HCT116 (cell line): ENCODE data around the gene CRACR2A. TPM values are rescaled to one million over a fixed set of nuclear protein-coding genes. Genes with fewer than 3 reads are reported as not detected.

Experiments
- ATAC-seq: fragments of 200-7000 bp; cut with Tn5 transposase; 2 replicates; pipeline ENCODE4 v1.9.1; 2020; ENCODE audit warnings: mild to moderate bottlenecking, moderate library complexity
- BruUV-seq: library from RNA; stranded (reverse); fragments of 400-500 nt; replicated peaks from 2 replicates; lab custom pipeline; 2021; lab: Mats Ljungman, UMichigan
- CTCF ChIA-PET: fragments of 300-600 bp; sonication (Branson Sonifier 250); formaldehyde crosslinking; loops from one replicate; lab custom pipeline; 2021; ENCODE audit warnings: antibody characterized with exemption; lab: Charles Lee
- POLR2A ChIA-PET: fragments of 300-600, 350-600 bp; sonication (Branson Sonifier 250); formaldehyde crosslinking; loops from one replicate; lab custom pipeline; 2021; ENCODE audit warnings: antibody characterized with exemption; lab: Charles Lee
- RAD21 ChIA-PET, 2 experiments: fragments of 300-600 bp; sonication (Branson Sonifier 250); formaldehyde crosslinking; loops; one replicate each; lab custom pipeline; 2023; ENCODE audit warnings: low total read pairs in 2 of 2; ENCODE audit not compliant: uncharacterized antibody in 2 of 2, unreplicated experiment in 2 of 2, low non-redundant PET in 1 of 2; lab: Charles Lee
- DNase-seq: peaks from one replicate; pipeline ENCODE4 v3.0.0-alpha.2; 2010; ENCODE audit warnings: low read depth, low spot score
- H2AFZ ChIP-seq: fragments of 200-600 bp; shearing (Covaris generic), sonication (generic); 2 replicates; pipeline ENCODE4 v1.6.1; 2017; ENCODE audit warnings: low read depth, mixed run types, mixed read lengths, antibody characterized with exemption, low read length; ENCODE audit not compliant: poor library complexity, severe bottlenecking
- H3K27ac ChIP-seq: 2 replicates; pipeline ENCODE4 v1.5.1; 2012; ENCODE audit warnings: low read depth, low read length
- H3K27me3 ChIP-seq: fragments of 200-600 bp; sonication (generic); 2 replicates; pipeline ENCODE4 v1.6.1; 2016; ENCODE audit warnings: mixed run types, low read length, mixed read lengths; ENCODE audit not compliant: insufficient read depth
- H3K36me3 ChIP-seq, 2 experiments: fragments of 200-500 bp in 1 of 2; fragments of 200-600 bp in 1 of 2; sonication (Bioruptor generic) in 1 of 2; sonication (generic) in 1 of 2; 2 replicates each; pipeline versions ENCODE4 v1.5.1 to v1.6.1; 2014 to 2016; ENCODE audit warnings: low read length in 2 of 2, inconsistent platforms in 1 of 2, mixed read lengths in 1 of 2, mixed run types in 1 of 2; ENCODE audit not compliant: insufficient read depth in 2 of 2, control insufficient read depth in 1 of 2
- H3K4me1 ChIP-seq, 2 experiments: fragments of 200-600 bp in 1 of 2; sonication (generic) in 1 of 2; 2 replicates each; pipeline versions ENCODE4 v1.5.1 to v1.6.1; 2012 to 2017; ENCODE audit warnings: low read length in 2 of 2, inconsistent platforms in 1 of 2, mild to moderate bottlenecking in 1 of 2, mixed read lengths in 1 of 2, mixed run types in 1 of 2, moderate library complexity in 1 of 2; ENCODE audit not compliant: insufficient read depth in 2 of 2, control insufficient read depth in 1 of 2
- H3K4me2 ChIP-seq: fragments of 200-600 bp; sonication (generic); 2 replicates; pipeline ENCODE4 v1.6.1; 2017; ENCODE audit warnings: mixed run types, low read length, mixed read lengths
- H3K4me3 ChIP-seq, 2 experiments: fragments of 200-600 bp in 1 of 2; sonication (generic) in 1 of 2; replicated peaks in 1 of 2; 2 replicates each; pipeline ENCODE4 v1.5.1; 2011 to 2016; ENCODE audit warnings: low read length in 2 of 2, control low read depth in 1 of 2, low read depth in 1 of 2, mild to moderate bottlenecking in 1 of 2, mixed read lengths in 1 of 2, mixed run types in 1 of 2
- H3K79me2 ChIP-seq: fragments of 200-600 bp; sonication (generic); 2 replicates; pipeline ENCODE4 v1.6.1; 2017; ENCODE audit warnings: mild to moderate bottlenecking, mixed run types, low read length, moderate library complexity, mixed read lengths; ENCODE audit not compliant: insufficient read depth
- H3K9ac ChIP-seq: fragments of 200-600 bp; sonication (generic); 2 replicates; pipeline ENCODE4 v1.6.1; 2016; ENCODE audit warnings: low read length, mixed read lengths
- H3K9me2 ChIP-seq: fragments of 200-600 bp; sonication (generic), shearing (Covaris generic); 2 replicates; pipeline ENCODE4 v1.6.1; 2017; ENCODE audit warnings: mixed run types, mild to moderate bottlenecking, moderate library complexity; ENCODE audit not compliant: insufficient read depth
- H3K9me3 ChIP-seq, 2 experiments: fragments of 200-500 bp in 1 of 2; fragments of 200-600 bp in 1 of 2; sonication (Bioruptor generic) in 1 of 2; sonication (generic) in 1 of 2; 2 replicates each; pipeline ENCODE4 v1.6.1; 2014 to 2017; ENCODE audit warnings: low read length in 2 of 2, mixed read lengths in 2 of 2, inconsistent platforms in 1 of 2, low read depth in 1 of 2, mild to moderate bottlenecking in 1 of 2, mixed run types in 1 of 2, moderate library complexity in 1 of 2; ENCODE audit not compliant: control insufficient read depth in 1 of 2, insufficient read depth in 1 of 2
- H4K20me1 ChIP-seq: fragments of 200-600 bp; sonication (generic), shearing (Covaris generic); 2 replicates; pipeline ENCODE4 v1.6.1; 2017; ENCODE audit warnings: mixed run types, mild to moderate bottlenecking, moderate library complexity; ENCODE audit not compliant: insufficient read depth
- CBX3 ChIP-seq: IDR thresholded peaks from 2 replicates; pipeline ENCODE4 v1.6.1; 2012; ENCODE audit warnings: low read depth
- CEBPB ChIP-seq: IDR thresholded peaks from 2 replicates; pipeline ENCODE4 v1.6.1; 2012; ENCODE audit warnings: low read depth
- CTCF ChIP-seq, 3 experiments: fragments of 200-600 bp in 1 of 3; sonication (generic) in 1 of 3; IDR thresholded peaks in 2 of 3; conservative IDR thresholded peaks in 1 of 3; 2 replicates each; pipeline ENCODE4 v1.5.1; 2012 to 2017; ENCODE audit warnings: low read depth in 2 of 3, low read length in 2 of 3, antibody characterized with exemption in 1 of 3, borderline replicate concordance in 1 of 3, control low read depth in 1 of 3, mild to moderate bottlenecking in 1 of 3, mixed read lengths in 1 of 3, mixed run types in 1 of 3, moderate library complexity in 1 of 3; ENCODE audit not compliant: insufficient read depth in 1 of 3
- EGR1 ChIP-seq: IDR thresholded peaks from 2 replicates; pipeline ENCODE4 v1.6.1; 2012; ENCODE audit warnings: low read depth
- ELF1 ChIP-seq: IDR thresholded peaks from 2 replicates; pipeline ENCODE4 v1.6.1; 2012; ENCODE audit warnings: low read depth, borderline replicate concordance
- MAX ChIP-seq: IDR thresholded peaks from 2 replicates; pipeline ENCODE4 v1.6.1; 2012
- POLR2A ChIP-seq: IDR thresholded peaks from 2 replicates; pipeline ENCODE4 v1.7.0; 2011; ENCODE audit warnings: borderline replicate concordance; ENCODE audit not compliant: insufficient read depth, insufficient read length; ENCODE audit errors: extremely low read depth
- RAD21 ChIP-seq: IDR thresholded peaks from 2 replicates; pipeline ENCODE4 v1.6.1; 2012; ENCODE audit warnings: low read depth, mild to moderate bottlenecking
- SIN3A ChIP-seq: IDR thresholded peaks from 2 replicates; pipeline ENCODE4 v1.6.1; 2012; ENCODE audit warnings: low read depth
- SP1 ChIP-seq: IDR thresholded peaks from 2 replicates; pipeline ENCODE4 v1.6.1; 2012; ENCODE audit warnings: low read depth
- SRF ChIP-seq: IDR thresholded peaks from 2 replicates; pipeline ENCODE4 v1.6.1; 2012; ENCODE audit warnings: low read depth
- ZBTB33 ChIP-seq: IDR thresholded peaks from 2 replicates; pipeline ENCODE4 v1.6.1; 2011; ENCODE audit warnings: mild to moderate bottlenecking, low read length, moderate library complexity; ENCODE audit not compliant: insufficient replicate concordance; ENCODE audit errors: extremely low read depth
- ZNF274 ChIP-seq: fragments of 200-500 bp; sonication (Bioruptor generic); IDR thresholded peaks from 2 replicates; pipeline ENCODE4 v1.6.1; 2014; ENCODE audit warnings: mild to moderate bottlenecking, low read depth, low read length, inconsistent platforms
- intact Hi-C: fragments of 100-400 bp; cut with micrococcal nuclease; formaldehyde crosslinking; loops from 2 replicates; pipeline ENCODE4 v1.10.0; 2022
- total RNA-seq: library from RNA; stranded (reverse); gene quantifications from one replicate; pipeline ENCODE4 v1.2.1, GENCODE V29; 2021; ENCODE audit not compliant: unreplicated experiment
- TF ChIP-seq, protein P1 (sequence below): IDR thresholded peaks from 2 replicates; pipeline ENCODE4 v1.6.1; 2012; ENCODE audit warnings: low read depth

CRACR2A gene
- total RNA-seq, 1 experiment from 2014 or later: 18.4 TPM

DNA sequence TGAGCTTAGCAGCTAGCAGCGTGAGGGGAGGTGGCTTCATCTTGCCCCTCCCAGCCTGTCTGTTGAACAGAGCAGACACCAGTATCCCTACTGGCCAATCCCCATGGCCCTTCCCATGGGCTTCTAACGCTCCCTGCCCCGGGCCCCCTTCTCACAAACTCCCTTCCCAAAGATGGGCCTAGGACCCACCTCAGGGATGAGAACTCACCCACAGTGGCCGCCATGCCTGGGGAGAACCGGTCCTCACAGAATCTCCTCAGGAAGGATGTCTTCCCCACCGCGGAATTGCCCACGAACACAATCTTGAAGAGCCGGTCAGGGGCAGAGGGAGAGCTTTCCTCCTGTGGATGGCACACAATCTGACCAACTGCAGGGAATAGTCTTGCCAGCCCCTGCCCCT lies 119.5 kb downstream of the CRACR2A start:
- Histone ChIP-seq H3K9me3 (no peaks in the 10 kb centered on the region), H3K9ac (no peak overlapping the region), H3K4me3 (no peak overlapping the region), H3K27me3 (no peaks in the 10 kb centered on the region), H3K4me1 (no peaks in the 10 kb centered on the region), H2AFZ (no peak overlapping the region), H3K9me2 (no peaks in the 10 kb centered on the region), H3K4me2 (no peak overlapping the region), H4K20me1 (no peaks in the 10 kb centered on the region), H3K36me3 (no peaks in the 10 kb centered on the region), H3K27ac (no peak overlapping the region), H3K79me2 (no peaks in the 10 kb centered on the region)
- BruUV-seq: no TSS peak
- no peak for ATAC-seq
- no peak for DNase-seq
- ChIA-PET CTCF (interaction anchor here (1.1 kb wide), 1 partner anchor 333 kb away, joined by 3 read pairs; no protein-coding TSS in a partner anchor), POLR2A (no interaction called here), RAD21 (no interaction called here)
- intact Hi-C loops: no loop called here
- TF ChIP-seq, protein P1, sequence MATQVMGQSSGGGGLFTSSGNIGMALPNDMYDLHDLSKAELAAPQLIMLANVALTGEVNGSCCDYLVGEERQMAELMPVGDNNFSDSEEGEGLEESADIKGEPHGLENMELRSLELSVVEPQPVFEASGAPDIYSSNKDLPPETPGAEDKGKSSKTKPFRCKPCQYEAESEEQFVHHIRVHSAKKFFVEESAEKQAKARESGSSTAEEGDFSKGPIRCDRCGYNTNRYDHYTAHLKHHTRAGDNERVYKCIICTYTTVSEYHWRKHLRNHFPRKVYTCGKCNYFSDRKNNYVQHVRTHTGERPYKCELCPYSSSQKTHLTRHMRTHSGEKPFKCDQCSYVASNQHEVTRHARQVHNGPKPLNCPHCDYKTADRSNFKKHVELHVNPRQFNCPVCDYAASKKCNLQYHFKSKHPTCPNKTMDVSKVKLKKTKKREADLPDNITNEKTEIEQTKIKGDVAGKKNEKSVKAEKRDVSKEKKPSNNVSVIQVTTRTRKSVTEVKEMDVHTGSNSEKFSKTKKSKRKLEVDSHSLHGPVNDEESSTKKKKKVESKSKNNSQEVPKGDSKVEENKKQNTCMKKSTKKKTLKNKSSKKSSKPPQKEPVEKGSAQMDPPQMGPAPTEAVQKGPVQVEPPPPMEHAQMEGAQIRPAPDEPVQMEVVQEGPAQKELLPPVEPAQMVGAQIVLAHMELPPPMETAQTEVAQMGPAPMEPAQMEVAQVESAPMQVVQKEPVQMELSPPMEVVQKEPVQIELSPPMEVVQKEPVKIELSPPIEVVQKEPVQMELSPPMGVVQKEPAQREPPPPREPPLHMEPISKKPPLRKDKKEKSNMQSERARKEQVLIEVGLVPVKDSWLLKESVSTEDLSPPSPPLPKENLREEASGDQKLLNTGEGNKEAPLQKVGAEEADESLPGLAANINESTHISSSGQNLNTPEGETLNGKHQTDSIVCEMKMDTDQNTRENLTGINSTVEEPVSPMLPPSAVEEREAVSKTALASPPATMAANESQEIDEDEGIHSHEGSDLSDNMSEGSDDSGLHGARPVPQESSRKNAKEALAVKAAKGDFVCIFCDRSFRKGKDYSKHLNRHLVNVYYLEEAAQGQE: no peak
- no peak for TF ChIP-seq RAD21
- TF ChIP-seq POLR2A: no peak
- no peak for TF ChIP-seq CEBPB
- TF ChIP-seq SP1: no peak

DNA sequence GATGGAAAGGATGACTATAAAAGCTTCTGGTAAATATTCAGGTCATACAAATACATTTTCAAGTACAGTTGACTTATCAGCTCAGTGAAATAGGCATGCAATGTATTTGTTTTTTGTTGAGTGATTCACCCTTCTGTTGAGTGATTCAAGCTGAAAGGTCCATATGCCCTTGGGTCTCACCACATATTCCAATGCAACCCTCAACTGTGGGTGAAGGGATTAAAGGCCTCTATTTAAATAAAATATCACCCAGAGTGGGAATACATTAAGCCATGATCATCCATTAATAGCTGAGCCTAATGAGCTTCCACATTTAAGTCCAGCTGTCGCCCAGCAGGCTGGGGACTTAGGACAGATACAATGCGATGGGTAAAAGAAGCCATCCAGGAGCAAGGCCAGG lies 120.2 kb downstream of the CRACR2A start:
- no peaks in the 10 kb centered on the region for H4K20me1 ChIP-seq
- intact Hi-C loops: no loop called here
- H3K79me2 ChIP-seq: no peaks in the 10 kb centered on the region
- CTCF ChIA-PET: interaction anchor here (1.1 kb wide), 1 partner anchor 333 kb away, joined by 3 read pairs; no protein-coding TSS in a partner anchor
- H3K9me3 ChIP-seq: no peaks in the 10 kb centered on the region
- BruUV-seq: no TSS peak
- H3K36me3 ChIP-seq: no peaks in the 10 kb centered on the region
- H3K4me2 ChIP-seq: no peak overlapping the region
- RAD21 ChIA-PET: no interaction called here
- no peak for ATAC-seq
- no peaks in the 10 kb centered on the region for H3K4me1 ChIP-seq
- H3K4me3 ChIP-seq: no peak overlapping the region
- no peak overlapping the region for H2AFZ ChIP-seq
- DNase-seq: no peak
- no peak overlapping the region for H3K27ac ChIP-seq
- no peak overlapping the region for H3K9ac ChIP-seq
- H3K9me2 ChIP-seq: no peaks in the 10 kb centered on the region
- H3K27me3 ChIP-seq: no peaks in the 10 kb centered on the region
- POLR2A ChIA-PET: no interaction called here
- no peak for TF ChIP-seq EGR1
- no peak for TF ChIP-seq ELF1
- no peak for TF ChIP-seq RAD21
- TF ChIP-seq ZBTB33: no peak
- TF ChIP-seq MAX: no peak
- no peak for TF ChIP-seq CTCF (IDR thresholded peaks at IDR 0.05 in 2 of 3, conservative IDR thresholded peaks at IDR 0.05 in 1 of 3; ENCODE audit: borderline replicate concordance in 1 of 3, insufficient read depth in 1 of 3, low read depth in 2 of 3, low read length in 2 of 3)
- no peak for TF ChIP-seq CEBPB
- no peak for TF ChIP-seq SIN3A
- TF ChIP-seq SRF: no peak
- TF ChIP-seq CBX3: no peak
- TF ChIP-seq ZNF274: no peak
